ENCODE data around the gene PTPRB.

GRCh38 chr12:70543444-70543843 is 93.8 kb downstream of the PTPRB start:
- TF ChIP-seq POU2F2 (IDR thresholded peaks at IDR 0.05; ENCODE audit: low read depth, low read length): no peak
- TF ChIP-seq TAF1 (IDR thresholded peaks at IDR 0.05; ENCODE audit: low read depth, low read length): no peak
- TF ChIP-seq POLR2A (IDR thresholded peaks at IDR 0.05; ENCODE audit: low read depth, low read length): no peak
- TF ChIP-seq POLR2AphosphoS5 (IDR thresholded peaks at IDR 0.05; ENCODE audit: low read depth, low read length): no peak
- TF ChIP-seq SPI1 (IDR thresholded peaks at IDR 0.05; ENCODE audit: low read depth, low read length): no peak
- TF ChIP-seq PAX5 (IDR thresholded peaks at IDR 0.05; ENCODE audit: insufficient read depth, low read length, severe bottlenecking): no peak
